NCI-H1694 treated with DMSO at 0.1 percent for 48 hours (cell line): ENCODE measurements around the gene EIF1AX.
"Not testable (repeated sequence)": the region's sequence is repeated elsewhere in the genome, so short reads cannot be mapped to it uniquely, and the experiment has no call there.

ENCODE experiments used
- DNase-seq: peaks from one replicate; lab custom pipeline; 2025; lab: John Stamatoyannopoulos, UW

The EIF1AX gene

GRCh38 chrX:20126833-20127232 lies 14.8 kb downstream of the EIF1AX start:
- not testable (repeated sequence) for DNase-seq

- no peak for DNase-seq
These were observed 16.7 kb downstream of the EIF1AX start for GRCh38 chrX:20124964-20125363.

- no peak for DNase-seq
These were observed 23.4 kb downstream of the EIF1AX start for GRCh38 chrX:20118065-20118824.

GRCh38 chrX:20116577-20117240 lies 24.9 kb downstream of the EIF1AX start, which contains the start of gene MAP7D2:
Gene MAP7D2 (minus strand): TSS chrX:20116907. CDS start chrX:20116879, 28 bp downstream.
- DNase-seq: no peak

DNA sequence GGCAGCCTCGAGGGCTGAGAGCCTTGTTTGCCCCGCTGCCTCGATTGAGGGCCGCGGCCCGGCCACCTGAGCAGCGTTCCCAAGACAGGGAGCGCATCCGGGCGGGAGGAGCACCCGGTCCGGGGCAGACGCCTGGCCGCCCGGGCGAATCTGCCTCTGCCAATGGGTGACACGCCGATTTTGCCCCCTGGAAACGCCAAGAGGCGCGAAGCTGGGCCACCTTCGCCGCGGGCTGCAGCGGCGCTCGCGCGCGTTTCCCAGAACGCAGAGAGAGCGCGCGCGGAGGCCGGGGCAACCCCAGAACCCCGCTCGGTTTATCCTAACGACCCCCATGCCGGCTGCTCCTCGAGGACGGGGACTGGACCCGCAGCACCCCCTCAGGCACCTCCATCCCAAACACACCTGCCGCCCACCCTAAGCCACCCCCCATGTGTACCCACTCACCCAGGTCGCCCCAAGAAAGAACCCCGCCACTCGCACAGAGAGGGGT lies 25.5 kb downstream of the EIF1AX start:
- no peak for DNase-seq

DNA sequence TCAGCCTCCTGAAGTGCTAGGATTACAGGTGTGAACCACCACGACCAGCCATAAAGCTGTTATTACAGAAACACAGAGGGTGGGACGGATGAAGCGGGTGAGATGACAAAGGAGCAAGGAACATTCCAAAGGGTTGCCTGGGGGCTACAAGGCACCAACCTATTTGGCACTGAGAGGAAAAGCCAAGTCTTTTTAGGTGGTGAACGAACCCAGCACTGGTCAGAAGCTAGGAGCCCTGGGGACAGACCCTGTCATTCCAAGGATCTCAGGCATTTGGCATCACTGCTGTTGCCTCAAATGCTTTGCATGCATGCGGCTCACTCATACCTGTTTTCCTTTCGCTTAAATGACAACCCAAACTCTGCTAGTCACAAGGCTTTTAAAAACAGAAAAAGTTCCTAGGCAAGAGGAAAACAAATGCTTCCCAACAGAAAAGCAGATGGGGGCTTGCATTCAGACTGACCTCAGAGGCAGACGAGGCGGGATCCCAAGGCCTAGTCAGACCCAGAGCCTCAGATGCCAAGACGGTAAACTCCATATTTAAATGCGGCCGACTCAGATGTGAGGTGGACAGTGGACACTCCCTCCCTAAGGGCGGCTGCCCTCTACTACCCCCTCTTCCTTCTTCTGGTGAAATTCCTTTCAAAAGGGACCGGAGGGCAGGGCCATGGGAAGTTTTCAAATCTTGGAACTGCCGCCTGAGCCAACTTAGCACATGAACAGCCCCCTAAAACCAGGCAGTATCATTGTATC lies 29.4 kb downstream of the EIF1AX start:
- no peak for DNase-seq

DNA sequence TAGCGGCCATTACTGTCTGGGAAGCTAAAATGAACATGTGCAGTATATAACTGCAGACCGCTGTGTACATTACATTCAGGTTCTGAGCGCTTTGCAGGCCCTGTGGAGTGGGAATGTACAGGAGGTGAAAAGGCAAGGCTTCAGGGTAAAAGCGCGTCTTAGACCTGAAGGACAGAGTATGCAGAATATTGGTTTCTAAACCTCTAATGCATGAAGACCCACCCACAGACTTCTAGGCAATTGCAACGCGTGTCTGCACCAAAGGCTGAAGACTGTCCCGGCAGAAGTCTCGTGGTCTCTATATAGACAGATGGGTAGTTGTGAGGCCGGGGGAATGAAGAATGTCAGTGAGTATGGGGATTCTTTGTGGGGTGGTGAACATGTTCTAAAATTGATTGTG lies 30.4 kb downstream of the EIF1AX start:
- no peak for DNase-seq

- DNase-seq: no peak
These were observed 39.6 kb downstream of the EIF1AX start for GRCh38 chrX:20101934-20102581.

GRCh38 chrX:20091499-20091898 lies 50.1 kb downstream of the EIF1AX start:
- DNase-seq: no peak

- no peak for DNase-seq
These were observed 51.8 kb downstream of the EIF1AX start for GRCh38 chrX:20089845-20090244.

DNA sequence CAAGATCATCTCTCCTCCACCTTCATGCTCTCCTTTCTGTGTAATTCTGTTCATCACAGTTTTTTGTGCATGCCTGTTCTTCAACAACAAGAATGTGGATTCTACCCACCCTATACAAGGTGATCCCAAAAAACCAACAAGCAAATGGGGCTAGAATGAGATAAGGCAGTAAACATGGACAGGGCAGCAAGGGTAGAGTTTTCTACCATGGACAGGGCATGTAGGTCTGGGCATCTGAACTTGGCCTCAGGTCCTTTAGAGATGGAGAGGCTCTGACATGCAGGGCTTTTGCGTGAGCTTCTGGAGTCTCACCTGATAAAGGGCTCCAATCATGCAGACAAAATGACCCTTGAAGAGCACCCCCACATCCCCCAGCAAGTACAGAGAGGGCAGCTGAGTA lies 61.4 kb downstream of the EIF1AX start:
- no peak for DNase-seq
